ENCODE data around the gene ICA1L.

ICA1L gene

GRCh38 chr2:202723746-202724145 lies 147.8 kb downstream of the ICA1L start:
- DNase-seq = no peak

Measured in NCI-H1092 treated with DMSO at 0.1 percent for 48 hours (cell line).